Measurements from ENCODE around the gene USP31. TPM values are rescaled to one million over a fixed set of nuclear protein-coding genes. Genes with fewer than 3 reads are reported as not detected.
A peak's percentile ranks its signal among the peaks of the same experiment; 100 is the strongest.

The USP31 gene
- total and polyA plus RNA-seq, 2 of the 13 experiments (the other 11 are each of a cell fraction or from before 2014, with no cell fraction given): 22.5 to 23.3 TPM

GRCh38 chr16:23085949-23086348 is 63.3 kb downstream of the USP31 start:
- TF ChIP-seq CEBPB (IDR thresholded peaks at IDR 0.05; ENCODE audit: borderline replicate concordance, low read depth, low read length) (peak; percentile 23; the same call in 1 of the 2 replicates), RBM22 (optimal IDR thresholded peaks at IDR 0.05; ENCODE audit: low read length) (peak; percentile 47), ZNF232 (CRISPR knock-in tag; IDR thresholded peaks at IDR 0.05; ENCODE audit: borderline replicate concordance) (no peak), ATF6 (CRISPR knock-in tag; conservative IDR thresholded peaks at IDR 0.05) (no peak), YY1 (IDR thresholded peaks at IDR 0.05; ENCODE audit: insufficient read depth, insufficient replicate concordance, low read depth, low read length) (no peak)
- Histone ChIP-seq H3K27ac (ENCODE audit: extremely low read length, insufficient read depth, low read length) (no peak overlapping the region), H3K36me3 (replicated peaks in 1 of 2; ENCODE audit: control insufficient read depth in 1 of 2, insufficient read depth in 2 of 2, low read length in 2 of 2) (peaks cover 41 to 91% of the 10 kb centered on the region in 2 experiments), H3K9ac (ENCODE audit: insufficient read depth, low read depth, low read length) (no peak overlapping the region), H3K4me2 (ENCODE audit: low read depth, low read length) (no peak overlapping the region), H4K20me1 (ENCODE audit: insufficient read depth, low read length) (no peaks in the 10 kb centered on the region), H3K4me1 (ENCODE audit: insufficient read depth, low read length) (peaks cover 1% of the 10 kb centered on the region), H3K9me3 (ENCODE audit: low read length) (no peaks in the 10 kb centered on the region), H2AFZ (ENCODE audit: low read length) (no peak overlapping the region), H3K79me2 (ENCODE audit: insufficient read depth, low read length) (peaks cover 2% of the 10 kb centered on the region), H3K27me3 (ENCODE audit: control insufficient read depth in 1 of 2, insufficient read depth in 2 of 2, low read length in 2 of 2) (no peaks in the 10 kb centered on the region), H3K4me3 (replicated peaks in 1 of 3; ENCODE audit: insufficient read depth in 1 of 3, low read depth in 2 of 3, low read length in 3 of 3) (no peak overlapping the region)
- ATAC-seq (no peak), FAIRE-seq (no peak), DNase-seq (ENCODE audit: low spot score) (no peak)
- intact Hi-C loops (cut with micrococcal nuclease; ENCODE audit: unreplicated experiment) (loop anchor here (10.0 kb wide), 1 partner anchor 349 kb away; no protein-coding TSS in a partner anchor), in situ Hi-C loops (cut with HindIII; ENCODE audit: extremely low pct_ligation_motif_present, low pct_unique_long_range_greater_than_20kb) (loop anchor here (10.0 kb wide), 1 partner anchor 59 kb away; the partner anchor contains the start of gene USP31)
- CTCF ChIA-PET (ENCODE audit: low intra/inter-chr PET ratio, low total read pairs): no interaction called here
- 97% methylated on average over 3 of the region's 3 CpGs for WGBS (ENCODE audit: low lambda C conversion rate)
- BruUV-seq (replicated peaks): no TSS peak
- POLR2A ChIA-PET: no interaction called here

Measured in HepG2 (cell line).